Measurements from ENCODE around the gene PXT1.

The PXT1 gene

GRCh38 chr6:36347621-36348020 is 95.0 kb downstream of the PXT1 start:
- DNase-seq: no peak
- no peaks in the 10 kb centered on the region for H3K9me3 Mint-ChIP-seq

GRCh38 chr6:36346486-36347273 is 96.0 kb downstream of the PXT1 start:
- H3K27me3 Mint-ChIP-seq: no peaks in the 10 kb centered on the region
- peaks cover 7 to 11% of the 10 kb centered on the region in 2 donors for H3K4me1 Mint-ChIP-seq
- H3K9me3 Mint-ChIP-seq: no peaks in the 10 kb centered on the region
- no peak for DNase-seq
- no peak for ATAC-seq (replicated peaks)
- no peak overlapping the region for H3K27ac Mint-ChIP-seq
- H3K4me3 Mint-ChIP-seq: no peak overlapping the region
- H3K36me3 Mint-ChIP-seq: no peaks in the 10 kb centered on the region

More at GRCh38 chr6:36347621-36348020, 95.0 kb downstream of the PXT1 start:
- no peak overlapping the region for H3K4me3 Mint-ChIP-seq
- no peak for ATAC-seq (replicated peaks)
- H3K36me3 Mint-ChIP-seq: no peaks in the 10 kb centered on the region
- no peak overlapping the region for H3K27ac Mint-ChIP-seq
- no peaks in the 10 kb centered on the region for H3K27me3 Mint-ChIP-seq
- peaks cover 7 to 11% of the 10 kb centered on the region in 2 donors for H3K4me1 Mint-ChIP-seq

- no peaks in the 10 kb centered on the region for H3K9me3 Mint-ChIP-seq
- DNase-seq (no peak), ATAC-seq (replicated peaks) (no peak)
- H3K36me3 Mint-ChIP-seq: no peaks in the 10 kb centered on the region
- no peak overlapping the region for H3K4me3 Mint-ChIP-seq
- peaks cover 7 to 13% of the 10 kb centered on the region in 2 donors for H3K4me1 Mint-ChIP-seq
- no peak overlapping the region for H3K27ac Mint-ChIP-seq
- H3K27me3 Mint-ChIP-seq: peaks cover 1 to 2% of the 10 kb centered on the region in 2 donors
Observed at GRCh38 chr6:36345681-36346466, 96.8 kb downstream of the PXT1 start.

DNA sequence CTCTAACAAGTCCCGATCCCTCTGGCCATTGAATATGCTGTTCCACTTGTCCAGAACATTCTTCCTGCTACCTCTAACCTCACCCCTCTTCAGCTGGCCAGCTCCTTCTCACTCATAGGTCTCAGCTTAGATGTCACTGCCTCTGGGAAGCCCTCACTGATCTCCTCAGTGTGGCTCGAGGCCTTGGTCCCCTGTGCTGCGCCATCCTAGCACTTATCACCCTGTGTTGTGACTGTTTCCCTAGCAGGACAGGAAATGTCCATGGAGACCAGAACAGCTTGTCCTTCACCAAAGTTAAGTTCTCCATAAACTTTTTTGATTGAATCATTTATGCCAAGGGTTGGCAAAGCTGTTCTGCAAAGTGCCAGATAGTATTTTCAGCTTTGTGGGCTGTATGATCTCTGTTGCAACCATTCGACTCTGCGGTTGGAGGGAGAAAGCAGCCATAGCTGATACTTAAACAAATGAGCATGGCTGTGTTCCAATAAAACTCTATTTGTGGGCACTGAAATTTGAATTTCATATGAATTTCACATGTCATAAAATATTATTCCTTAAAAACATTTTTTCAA is 99.5 kb downstream of the PXT1 start:
- H3K4me3 Mint-ChIP-seq: no peak overlapping the region
- H3K36me3 Mint-ChIP-seq: no peaks in the 10 kb centered on the region
- DNase-seq: no peak

GRCh38 chr6:36340618-36341454 is 101.8 kb downstream of the PXT1 start:
- ATAC-seq (replicated peaks): peak; percentile 74 to 81
- Mint-ChIP-seq H3K4me3 (peak overlapping the region; percentile 57 to 75), H3K9me3 (no peaks in the 10 kb centered on the region), H3K27me3 (peaks cover 5 to 12% of the 10 kb centered on the region in 2 donors), H3K27ac (peak overlapping the region; percentile 82), H3K36me3 (no peaks in the 10 kb centered on the region), H3K4me1 (peaks cover 16 to 31% of the 10 kb centered on the region in 2 donors)
- peak; percentile 63 for DNase-seq

More for the DNA sequence above, 99.5 kb downstream of the PXT1 start:
- ATAC-seq (replicated peaks): no peak
- Mint-ChIP-seq H3K4me1 (peaks cover 7 to 18% of the 10 kb centered on the region in 2 donors), H3K27ac (no peak overlapping the region), H3K9me3 (no peaks in the 10 kb centered on the region), H3K27me3 (peaks cover 5 to 12% of the 10 kb centered on the region in 2 donors)
